NCI-H2171 (cell line): Measurements from ENCODE around the gene NTF3.

Source experiments
- DNase-seq: peaks from one replicate; lab custom pipeline; 2025; lab: John Stamatoyannopoulos, UW

The NTF3 gene

GRCh38 chr12:5511644-5512600 is 80.0 kb downstream of the NTF3 start:
- no peak for DNase-seq

- DNase-seq, result no peak
Measured at GRCh38 chr12:5512601-5512970, 80.7 kb downstream of the NTF3 start.

GRCh38 chr12:5513406-5513805 is 81.5 kb downstream of the NTF3 start:
- DNase-seq, result no peak

GRCh38 chr12:5514016-5514415 is 82.1 kb downstream of the NTF3 start:
- DNase-seq, result no peak

- DNase-seq, result no peak
Measured at GRCh38 chr12:5514545-5514944, 82.6 kb downstream of the NTF3 start.

- no peak for DNase-seq
Measured at GRCh38 chr12:5515458-5515857, 83.5 kb downstream of the NTF3 start.

- DNase-seq, result no peak
Measured at GRCh38 chr12:5516371-5517241, 84.7 kb downstream of the NTF3 start.

- no peak for DNase-seq
Measured at GRCh38 chr12:5518584-5519365, 86.9 kb downstream of the NTF3 start.

- no peak for DNase-seq
Measured at GRCh38 chr12:5520037-5520436, 88.1 kb downstream of the NTF3 start.

GRCh38 chr12:5520831-5521230 is 88.9 kb downstream of the NTF3 start:
- DNase-seq, result no peak

GRCh38 chr12:5521456-5522325 is 89.8 kb downstream of the NTF3 start:
- no peak for DNase-seq

- no peak for DNase-seq
Measured at GRCh38 chr12:5522432-5523335, 90.8 kb downstream of the NTF3 start.

- DNase-seq, result no peak
Measured at GRCh38 chr12:5523396-5524115, 91.6 kb downstream of the NTF3 start.

- DNase-seq, result no peak
Measured at GRCh38 chr12:5524116-5524768, 92.3 kb downstream of the NTF3 start.

GRCh38 chr12:5524769-5525436 is 93.0 kb downstream of the NTF3 start:
- no peak for DNase-seq

GRCh38 chr12:5525783-5526367 is 94.0 kb downstream of the NTF3 start:
- DNase-seq, result no peak

GRCh38 chr12:5533368-5533767 is 101.5 kb downstream of the NTF3 start:
- DNase-seq, result no peak
